NCI-H2227 (cell line): ENCODE results near the gene MUC5B.
A peak's percentile ranks its signal among the peaks of the same experiment; 100 is the strongest.

ENCODE experiments used
- DNase-seq: peaks from one replicate; lab custom pipeline; 2025; ENCODE audit not compliant: unreplicated experiment; lab: John Stamatoyannopoulos, UW

Gene MUC5B

GRCh38 chr11:1307998-1308742, 85.3 kb downstream of the MUC5B start:
- no peak for DNase-seq

GRCh38 chr11:1308743-1309497, 86.1 kb downstream of the MUC5B start:
- no peak for DNase-seq

GRCh38 chr11:1309498-1310317, 86.8 kb downstream of the MUC5B start, which contains the start of gene TOLLIP:
TOLLIP (minus strand) TSS chr11:1309632; CDS start chr11:1309498, 134 bp downstream.
- DNase-seq, result peak; percentile 99

- DNase-seq, result no peak
These were observed 87.4 kb downstream of the MUC5B start for GRCh38 chr11:1310318-1310687.

GRCh38 chr11:1310772-1311468, 88.1 kb downstream of the MUC5B start:
- no peak for DNase-seq
